HG03575 (cell line): ENCODE data around the gene CELF2.
"Not testable (repeated sequence)": the region's sequence is repeated elsewhere in the genome, so short reads cannot be mapped to it uniquely, and the experiment has no call there.

Experiments
- ATAC-seq: cut with Tn5 transposase; IDR thresholded peaks from one replicate; pipeline ENCODE4 v1.9.1; 2021; ENCODE audit not compliant: unreplicated experiment, insufficient number of reproducible peaks, low FRiP score; ENCODE audit errors: extremely low read depth

The CELF2 gene

GRCh38 chr10:11178606-11179515 is 161.2 kb downstream of the CELF2 start:
- peak; percentile 60 for ATAC-seq

GRCh38 chr10:11179516-11180105 is 161.9 kb downstream of the CELF2 start:
- ATAC-seq, result no peak

- no peak for ATAC-seq
Measured at GRCh38 chr10:11180228-11180627, 162.6 kb downstream of the CELF2 start.

- no peak for ATAC-seq
Measured at GRCh38 chr10:11181978-11182377, 164.3 kb downstream of the CELF2 start.

GRCh38 chr10:11183015-11183414 is 165.3 kb downstream of the CELF2 start:
- ATAC-seq, result no peak

- no peak for ATAC-seq
Measured at GRCh38 chr10:11184093-11184492, 166.4 kb downstream of the CELF2 start.

GRCh38 chr10:11185128-11185665 is 167.5 kb downstream of the CELF2 start:
- not testable (repeated sequence) for ATAC-seq

GRCh38 chr10:11186374-11186773 is 168.7 kb downstream of the CELF2 start:
- ATAC-seq, result no peak

GRCh38 chr10:11189582-11190376 is 172.1 kb downstream of the CELF2 start:
- no peak for ATAC-seq

GRCh38 chr10:11191190-11191589 is 173.5 kb downstream of the CELF2 start:
- ATAC-seq, result no peak

GRCh38 chr10:11191678-11192077 is 174.0 kb downstream of the CELF2 start:
- no peak for ATAC-seq

- ATAC-seq, result no peak
Measured at GRCh38 chr10:11192304-11193000, 174.8 kb downstream of the CELF2 start.

GRCh38 chr10:11193001-11193551 is 175.4 kb downstream of the CELF2 start:
- ATAC-seq, result no peak

- no peak for ATAC-seq
Measured at GRCh38 chr10:11194859-11195586, 177.4 kb downstream of the CELF2 start.

- ATAC-seq, result no peak
Measured at GRCh38 chr10:11195623-11196022, 178.0 kb downstream of the CELF2 start.

- ATAC-seq, result peak; percentile 57
Measured at GRCh38 chr10:11197266-11197712, 179.6 kb downstream of the CELF2 start.

- ATAC-seq, result no peak
Measured at GRCh38 chr10:11197878-11198277, 180.2 kb downstream of the CELF2 start.

- ATAC-seq, result no peak
Measured at GRCh38 chr10:11201911-11202310, 184.2 kb downstream of the CELF2 start.
